Astrocyte (in vitro differentiated cells and primary cell): ENCODE results near the gene SLC37A1.

Source experiments
- EZH2 ChIP-seq: IDR thresholded peaks from 2 replicates; pipeline ENCODE4 v1.6.1; 2012; ENCODE audit warnings: mild to moderate bottlenecking, low read length, inconsistent platforms; ENCODE audit not compliant: insufficient read depth
- TF ChIP-seq, protein P1 (sequence below): IDR thresholded peaks from 2 replicates; pipeline ENCODE4 v1.5.1; 2011; ENCODE audit warnings: low read depth, mild to moderate bottlenecking, inconsistent platforms, low read length, moderate library complexity; ENCODE audit not compliant: insufficient read depth

DNA sequence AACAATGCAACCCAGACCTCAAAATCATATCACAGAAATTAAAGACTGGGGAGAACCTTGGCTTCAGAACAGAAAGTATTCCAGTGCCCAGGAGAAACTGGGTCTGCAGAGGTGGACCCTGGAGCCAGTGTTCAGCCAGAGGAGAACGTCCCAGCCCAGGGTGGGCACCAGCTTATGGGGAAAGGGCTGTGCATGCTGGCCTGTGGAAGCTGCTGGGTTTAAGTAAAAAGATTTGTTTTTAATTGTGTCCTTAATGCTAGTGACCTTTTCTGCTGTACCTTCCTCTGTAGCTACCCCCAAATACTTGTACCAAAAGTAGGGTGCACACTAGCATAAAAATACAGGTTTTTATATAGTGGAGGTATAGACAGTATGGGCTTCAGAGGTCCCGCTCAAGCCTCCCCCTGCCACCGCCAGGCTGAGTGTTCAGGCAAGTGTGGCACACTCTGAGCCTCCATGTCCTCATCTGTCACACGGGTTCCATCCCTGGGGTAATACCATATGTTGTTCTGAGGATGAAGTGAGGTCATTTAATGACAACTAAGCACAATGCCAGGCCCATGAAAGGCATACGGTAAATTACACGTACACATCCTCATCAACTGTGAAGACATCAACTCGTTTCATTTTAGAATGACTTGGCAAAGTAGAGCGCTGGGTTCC, 47.0 kb downstream of the SLC37A1 start:
- TF ChIP-seq, protein P1, sequence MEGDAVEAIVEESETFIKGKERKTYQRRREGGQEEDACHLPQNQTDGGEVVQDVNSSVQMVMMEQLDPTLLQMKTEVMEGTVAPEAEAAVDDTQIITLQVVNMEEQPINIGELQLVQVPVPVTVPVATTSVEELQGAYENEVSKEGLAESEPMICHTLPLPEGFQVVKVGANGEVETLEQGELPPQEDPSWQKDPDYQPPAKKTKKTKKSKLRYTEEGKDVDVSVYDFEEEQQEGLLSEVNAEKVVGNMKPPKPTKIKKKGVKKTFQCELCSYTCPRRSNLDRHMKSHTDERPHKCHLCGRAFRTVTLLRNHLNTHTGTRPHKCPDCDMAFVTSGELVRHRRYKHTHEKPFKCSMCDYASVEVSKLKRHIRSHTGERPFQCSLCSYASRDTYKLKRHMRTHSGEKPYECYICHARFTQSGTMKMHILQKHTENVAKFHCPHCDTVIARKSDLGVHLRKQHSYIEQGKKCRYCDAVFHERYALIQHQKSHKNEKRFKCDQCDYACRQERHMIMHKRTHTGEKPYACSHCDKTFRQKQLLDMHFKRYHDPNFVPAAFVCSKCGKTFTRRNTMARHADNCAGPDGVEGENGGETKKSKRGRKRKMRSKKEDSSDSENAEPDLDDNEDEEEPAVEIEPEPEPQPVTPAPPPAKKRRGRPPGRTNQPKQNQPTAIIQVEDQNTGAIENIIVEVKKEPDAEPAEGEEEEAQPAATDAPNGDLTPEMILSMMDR = no peak
- TF ChIP-seq EZH2 = no peak
